Upper lobe of right lung (tissue), 1 donor: ENCODE data around the gene MLYCD. TPM values are rescaled to one million over a fixed set of nuclear protein-coding genes. Genes with fewer than 3 reads are reported as not detected.

Source experiments
- ATAC-seq: fragments of 200-7000 bp; cut with Tn5 transposase; one replicate; pipeline ENCODE4 v1.9.1; 2020; ENCODE audit warnings: mild to moderate bottlenecking, moderate library complexity
- DNase-seq: peaks from one replicate; pipeline ENCODE4 v3.0.0-alpha.2; 2020
- H3K27ac ChIP-seq: fragments of 200-600 bp; one replicate; pipeline ENCODE4 v1.8.0; 2022
- H3K27me3 ChIP-seq: fragments of 200-600 bp; one replicate; pipeline ENCODE4 v1.8.0; 2022; ENCODE audit warnings: mild to moderate bottlenecking
- H3K36me3 ChIP-seq: fragments of 200-600 bp; one replicate; pipeline ENCODE4 v1.8.0; 2022
- H3K4me1 ChIP-seq: fragments of 200-600 bp; one replicate; pipeline ENCODE4 v1.8.0; 2022
- H3K4me3 ChIP-seq: fragments of 200-600 bp; one replicate; pipeline ENCODE4 v1.8.0; 2022; ENCODE audit warnings: mild to moderate bottlenecking
- H3K9me3 ChIP-seq: fragments of 200-600 bp; one replicate; pipeline ENCODE4 v1.8.0; 2022
- CTCF ChIP-seq: fragments of 200-600 bp; IDR thresholded peaks from one replicate; pipeline ENCODE4 v1.8.0; 2022; ENCODE audit warnings: antibody characterized with exemption
- intact Hi-C: fragments of 100-400 bp; cut with DNase I; formaldehyde crosslinking; loops from one replicate; pipeline ENCODE4 v1.11.0; 2022
- total RNA-seq: library from RNA; stranded (reverse); fragmentation: NEBNext Ultra II Directional; extraction: Animal tissue kit (Norgen Biotek cat#: 25700); gene quantifications from one replicate; pipeline ENCODE4 v1.2.1, GENCODE V29; 2021
- donor health status: DM: no; HTN: yes; CAD: no; lungs with severe emphysema.

Gene MLYCD
- total RNA-seq, 1 donor from 2014 or later: 9.7 TPM

DNA sequence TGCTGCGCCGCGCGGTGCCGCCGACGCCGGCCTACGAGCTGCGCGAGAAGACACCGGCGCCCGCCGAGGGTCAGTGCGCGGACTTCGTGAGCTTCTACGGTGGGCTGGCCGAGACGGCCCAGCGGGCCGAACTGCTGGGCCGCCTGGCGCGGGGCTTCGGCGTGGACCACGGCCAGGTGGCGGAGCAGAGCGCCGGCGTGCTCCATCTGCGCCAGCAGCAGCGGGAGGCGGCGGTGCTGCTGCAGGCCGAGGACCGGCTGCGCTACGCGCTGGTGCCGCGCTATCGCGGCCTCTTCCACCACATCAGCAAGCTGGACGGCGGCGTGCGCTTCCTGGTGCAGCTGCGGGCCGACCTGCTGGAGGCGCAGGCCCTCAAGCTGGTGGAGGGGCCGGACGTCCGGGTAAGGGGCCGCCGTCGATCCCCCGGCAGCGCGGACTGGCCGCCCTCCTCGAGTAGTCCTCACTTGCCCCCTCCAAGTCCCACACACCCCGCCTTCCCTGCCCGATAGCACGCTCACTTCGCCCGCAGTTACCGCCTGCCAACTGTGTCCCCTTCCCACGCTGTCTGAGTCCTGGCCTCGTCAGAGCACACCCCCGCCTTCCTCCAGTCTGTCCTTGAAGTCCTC is 470 bp downstream of the MLYCD start:
- H3K36me3 ChIP-seq: peaks cover 7% of the 10 kb centered on the region
- intact Hi-C loops: no loop called here
- H3K27me3 ChIP-seq: no peaks in the 10 kb centered on the region
- no peaks in the 10 kb centered on the region for H3K9me3 ChIP-seq
- H3K4me1 ChIP-seq: peaks cover 24% of the 10 kb centered on the region
- DNase-seq (peak; percentile 80), ATAC-seq (peak; percentile 64)
- peak overlapping the region; percentile 96 for H3K27ac ChIP-seq
- peak overlapping the region; percentile 79 for H3K4me3 ChIP-seq
- no peak for TF ChIP-seq CTCF

- peaks cover 7% of the 10 kb centered on the region for H3K36me3 ChIP-seq
- ATAC-seq (no peak), DNase-seq (no peak)
- peaks cover 24% of the 10 kb centered on the region for H3K4me1 ChIP-seq
- intact Hi-C loops: no loop called here
- H3K4me3 ChIP-seq: peak overlapping the region; percentile 79
- no peak for TF ChIP-seq CTCF
- peak overlapping the region; percentile 96 for H3K27ac ChIP-seq
- H3K27me3 ChIP-seq: no peaks in the 10 kb centered on the region
- no peaks in the 10 kb centered on the region for H3K9me3 ChIP-seq
These were observed 1.1 kb downstream of the MLYCD start for GRCh38 chr16:83899978-83900377.

DNA sequence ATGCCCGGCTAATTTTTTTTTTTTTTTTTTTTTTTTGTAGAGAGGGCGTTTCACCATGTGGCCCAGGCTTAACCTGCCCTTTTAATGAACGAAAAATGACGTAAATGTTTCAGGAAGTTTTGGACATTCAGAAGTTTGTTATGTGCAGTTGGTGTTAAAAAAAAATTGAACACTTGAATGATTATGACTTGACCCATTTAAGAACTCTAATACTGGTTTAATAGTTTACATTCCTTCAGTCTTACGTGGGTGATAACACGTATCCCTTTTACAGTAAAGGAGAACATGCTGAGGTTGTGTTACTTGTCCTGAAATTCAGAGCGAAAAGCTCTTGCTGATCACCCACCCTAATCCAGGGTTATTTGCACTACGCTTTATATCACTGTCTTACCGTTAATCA is 1.7 kb downstream of the MLYCD start:
- intact Hi-C loops: no loop called here
- Histone ChIP-seq H3K4me3 (peak overlapping the region; percentile 5), H3K36me3 (peaks cover 7% of the 10 kb centered on the region), H3K4me1 (peaks cover 24% of the 10 kb centered on the region), H3K27me3 (no peaks in the 10 kb centered on the region), H3K27ac (no peak overlapping the region), H3K9me3 (no peaks in the 10 kb centered on the region)
- DNase-seq: no peak
- TF ChIP-seq CTCF: no peak
- ATAC-seq: no peak

GRCh38 chr16:83901101-83901500 is 2.2 kb downstream of the MLYCD start:
- Histone ChIP-seq H3K36me3 (peaks cover 7% of the 10 kb centered on the region), H3K9me3 (no peaks in the 10 kb centered on the region), H3K27me3 (no peaks in the 10 kb centered on the region), H3K27ac (no peak overlapping the region), H3K4me3 (peak overlapping the region; percentile 5), H3K4me1 (peaks cover 24% of the 10 kb centered on the region)
- intact Hi-C loops: no loop called here
- DNase-seq: no peak
- TF ChIP-seq CTCF: no peak
- ATAC-seq: no peak

- TF ChIP-seq CTCF: no peak
These were observed 4.8 kb downstream of the MLYCD start for GRCh38 chr16:83903751-83904150.

GRCh38 chr16:83906683-83907082 is 7.8 kb downstream of the MLYCD start:
- DNase-seq: no peak
- intact Hi-C loops: no loop called here

More at GRCh38 chr16:83903751-83904150, 4.8 kb downstream of the MLYCD start:
- Histone ChIP-seq H3K4me1 (peaks cover 14% of the 10 kb centered on the region), H3K36me3 (peaks cover 26% of the 10 kb centered on the region), H3K27ac (peak overlapping the region; percentile 55), H3K27me3 (no peaks in the 10 kb centered on the region), H3K9me3 (no peaks in the 10 kb centered on the region), H3K4me3 (no peak overlapping the region)
- intact Hi-C loops: no loop called here
- no peak for ATAC-seq
- no peak for DNase-seq

More at GRCh38 chr16:83906683-83907082, 7.8 kb downstream of the MLYCD start:
- Histone ChIP-seq H3K27me3 (no peaks in the 10 kb centered on the region), H3K4me3 (no peak overlapping the region), H3K9me3 (no peaks in the 10 kb centered on the region), H3K27ac (no peak overlapping the region), H3K36me3 (peaks cover 54% of the 10 kb centered on the region), H3K4me1 (no peaks in the 10 kb centered on the region)
- ATAC-seq: no peak
- TF ChIP-seq CTCF: no peak
